Stomach (tissue), 4 donors: Measurements from ENCODE around the gene TRIM62.

Experiments
- CTCF ChIP-seq, 7 experiments: fragments of 450-650 bp in 4 of 7; fragments of 200-600 bp in 3 of 7; sonication (generic) in 3 of 7; IDR thresholded peaks; one replicate each; pipeline ENCODE4 v1.5.1; 2016 to 2019; ENCODE audit warnings: antibody characterized with exemption in 7 of 7, control low read depth in 2 of 7, mild to moderate bottlenecking in 1 of 7
- EP300 ChIP-seq: sonication (generic); formaldehyde crosslinking; IDR thresholded peaks from one replicate; pipeline ENCODE4 v1.6.1; 2017; ENCODE audit warnings: antibody characterized with exemption

DNA sequence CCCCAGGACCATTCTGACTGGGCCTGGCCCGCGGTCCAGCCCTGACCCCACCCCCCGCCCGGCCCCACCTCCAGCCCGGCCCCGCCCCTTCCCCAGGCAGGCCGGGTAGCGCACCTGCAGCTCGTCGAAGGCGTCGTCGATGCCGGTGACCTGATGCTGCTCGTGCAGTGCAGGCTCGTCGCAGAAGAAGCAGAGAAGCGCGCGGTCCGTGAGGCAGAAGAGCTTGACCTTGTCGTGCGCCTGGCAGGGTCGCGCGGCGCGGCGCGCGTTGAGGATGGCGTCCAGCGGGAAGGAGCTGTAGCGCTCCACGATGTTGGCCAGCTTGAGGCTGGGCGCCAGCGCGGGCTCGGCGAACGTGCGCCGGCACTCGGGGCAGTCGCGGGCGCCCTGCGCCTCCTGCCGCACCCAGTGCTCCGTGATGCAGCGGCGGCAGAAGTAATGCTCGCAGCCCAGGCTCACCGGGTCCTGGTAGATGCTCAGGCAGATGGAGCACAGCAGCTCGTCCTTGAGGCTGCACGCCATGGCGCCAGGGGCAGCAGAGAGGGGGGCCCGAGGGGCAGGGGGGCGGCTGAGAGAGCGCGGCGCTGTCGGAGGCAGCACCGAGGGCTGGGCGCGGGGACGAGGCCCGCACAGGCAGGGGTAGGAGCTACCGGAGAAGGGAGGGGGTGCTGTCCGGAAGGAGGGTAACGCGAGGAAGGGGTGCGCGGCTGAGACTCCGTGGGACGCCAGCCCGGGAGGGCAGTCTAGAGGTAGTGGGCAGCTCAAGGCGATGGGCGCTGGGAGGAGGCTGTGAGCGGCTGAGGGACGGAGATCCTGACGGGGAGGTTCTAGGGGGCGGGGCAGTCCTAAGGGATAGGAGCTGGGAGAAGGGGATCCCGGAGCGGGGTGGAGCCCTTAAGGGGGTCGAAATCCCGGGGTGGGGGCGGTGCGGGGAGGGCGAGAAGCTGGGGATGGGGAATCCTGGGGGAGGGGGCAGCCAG, 642 bp downstream of the TRIM62 start:
- TF ChIP-seq CTCF (IDR thresholded peaks at IDR 0.05), result no peak
- no peak for TF ChIP-seq EP300
